ENCODE data around the gene SLC17A2. TPM values are rescaled to one million over a fixed set of nuclear protein-coding genes. Genes with fewer than 3 reads are reported as not detected.

Gene SLC17A2
- total RNA-seq, 2 donors from 2014 or later = not detected

DNA sequence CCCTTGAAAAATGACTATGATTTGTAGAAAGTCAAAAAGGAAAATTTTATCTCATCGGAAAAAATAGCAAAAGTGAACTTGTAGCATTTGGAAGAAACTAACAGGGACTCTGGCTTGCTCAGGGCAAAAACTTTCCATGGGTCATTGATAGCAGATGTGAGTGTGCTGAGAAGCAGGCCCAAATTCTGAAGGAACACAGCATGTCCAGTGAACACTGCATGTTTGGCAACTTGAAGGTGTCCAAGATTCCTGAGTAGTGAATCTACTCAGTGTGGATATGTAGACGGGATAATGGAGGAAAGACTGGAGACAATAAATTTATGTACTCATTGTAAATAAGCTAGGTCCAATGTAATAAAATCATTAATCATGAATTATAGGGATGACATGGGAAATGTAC is 8.2 kb downstream of the SLC17A2 start:
- ATAC-seq = no peak
- Mint-ChIP-seq H3K4me1 (ENCODE audit: low read depth in 2 of 2) (peaks cover 0 to 8% of the 10 kb centered on the region in 2 donors), H3K9me3 (no peaks in the 10 kb centered on the region), H3K27ac (no peak overlapping the region), H3K36me3 (no peaks in the 10 kb centered on the region), H3K27me3 (peaks cover 0 to 9% of the 10 kb centered on the region in 2 donors), H3K4me3 (no peak overlapping the region)
- no peak for DNase-seq (ENCODE audit: low spot score)

DNA sequence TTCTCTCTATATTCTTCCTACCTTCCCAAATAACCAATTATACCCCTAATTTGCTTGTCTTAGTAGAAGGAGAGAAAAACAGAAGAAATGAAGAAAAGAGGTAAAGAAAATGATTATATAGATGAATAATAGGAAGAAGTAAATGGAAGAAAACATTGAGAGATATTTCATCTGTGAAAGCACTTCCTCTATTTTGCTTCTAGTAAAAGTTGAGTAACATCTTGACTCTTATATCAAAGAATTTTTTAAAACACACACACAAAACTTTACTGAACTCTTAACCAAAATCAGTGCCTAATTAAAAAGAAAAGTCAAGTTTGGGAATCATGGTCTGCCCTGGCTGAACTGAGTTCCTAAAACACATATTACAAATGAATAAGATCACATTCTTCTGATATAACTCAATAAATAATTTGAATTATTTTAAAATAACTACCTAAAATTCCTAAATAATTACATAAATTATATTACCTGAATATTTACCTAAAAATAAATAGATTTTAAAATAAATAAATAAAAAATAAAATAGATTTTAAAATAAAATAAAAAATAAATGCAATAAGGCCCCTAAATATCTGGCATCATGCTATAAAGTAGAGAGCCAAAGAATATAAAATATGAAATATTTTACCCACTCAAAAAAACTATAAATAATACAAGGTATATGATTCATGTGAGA is 8.8 kb downstream of the SLC17A2 start:
- H3K27me3 Mint-ChIP-seq = peaks cover 0 to 9% of the 10 kb centered on the region in 2 donors
- H3K27ac Mint-ChIP-seq = no peak overlapping the region
- no peak for ATAC-seq
- no peak overlapping the region for H3K4me3 Mint-ChIP-seq
- DNase-seq (ENCODE audit: low spot score) = no peak
- peaks cover 0 to 8% of the 10 kb centered on the region in 2 donors for H3K4me1 Mint-ChIP-seq (ENCODE audit: low read depth in 2 of 2)
- H3K36me3 Mint-ChIP-seq = no peaks in the 10 kb centered on the region
- H3K9me3 Mint-ChIP-seq = no peaks in the 10 kb centered on the region

DNA sequence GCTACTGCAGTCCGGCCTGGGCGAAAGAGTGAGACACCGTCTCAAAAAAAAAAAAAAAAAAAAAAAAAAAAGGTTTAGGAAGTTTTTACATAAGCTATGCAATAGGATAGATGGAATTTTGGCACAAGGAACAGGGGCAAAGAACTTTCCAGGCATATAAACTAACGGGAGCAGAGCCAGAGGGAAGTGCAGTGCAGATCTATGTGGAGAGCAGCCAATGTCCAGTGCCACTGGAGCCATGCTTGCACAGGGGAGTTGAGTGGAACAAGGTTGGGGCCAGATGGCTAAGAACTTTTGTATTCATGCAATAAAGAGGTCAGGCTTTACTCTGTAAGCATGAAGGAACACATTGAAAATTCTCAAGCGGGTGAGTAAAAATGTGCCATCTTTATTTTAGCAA is 10.8 kb downstream of the SLC17A2 start:
- peaks cover 0 to 9% of the 10 kb centered on the region in 2 donors for H3K27me3 Mint-ChIP-seq
- H3K36me3 Mint-ChIP-seq = no peaks in the 10 kb centered on the region
- H3K27ac Mint-ChIP-seq = no peak overlapping the region
- DNase-seq (ENCODE audit: low spot score) (no peak), ATAC-seq (no peak)
- H3K4me1 Mint-ChIP-seq (ENCODE audit: low read depth in 2 of 2) = peaks cover 0 to 8% of the 10 kb centered on the region in 2 donors
- H3K9me3 Mint-ChIP-seq = no peaks in the 10 kb centered on the region
- H3K4me3 Mint-ChIP-seq = no peak overlapping the region

DNA sequence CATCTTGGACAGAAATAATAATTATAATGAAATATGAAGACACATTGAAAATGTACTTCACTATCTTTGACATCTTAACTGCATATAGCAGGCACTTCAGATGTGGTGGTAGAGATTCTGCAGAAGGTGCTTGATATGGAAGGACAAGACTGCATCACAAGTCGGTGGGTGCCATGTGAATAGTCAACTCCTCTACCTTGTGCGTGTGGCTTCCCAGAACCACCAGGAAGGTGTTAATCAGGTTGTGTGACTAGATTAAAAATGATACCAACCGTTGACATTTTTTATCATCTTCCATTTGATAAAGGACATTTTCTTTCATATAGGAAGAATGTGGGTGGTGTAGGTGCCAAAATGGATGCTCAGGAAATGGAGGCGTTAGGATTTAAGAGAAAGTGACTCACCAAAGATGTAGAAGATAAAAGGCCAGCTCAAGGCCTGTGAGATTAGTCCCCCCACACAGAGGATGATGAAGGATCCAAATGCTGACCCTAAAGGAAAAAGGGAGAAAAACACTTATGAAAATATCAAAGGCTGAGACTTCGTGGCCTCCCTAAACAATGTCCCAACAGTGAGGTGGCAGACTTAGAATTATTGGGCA is 12.3 kb downstream of the SLC17A2 start:
- no peak for ATAC-seq
- peaks cover 10 to 13% of the 10 kb centered on the region in 2 donors for H3K27me3 Mint-ChIP-seq

DNA sequence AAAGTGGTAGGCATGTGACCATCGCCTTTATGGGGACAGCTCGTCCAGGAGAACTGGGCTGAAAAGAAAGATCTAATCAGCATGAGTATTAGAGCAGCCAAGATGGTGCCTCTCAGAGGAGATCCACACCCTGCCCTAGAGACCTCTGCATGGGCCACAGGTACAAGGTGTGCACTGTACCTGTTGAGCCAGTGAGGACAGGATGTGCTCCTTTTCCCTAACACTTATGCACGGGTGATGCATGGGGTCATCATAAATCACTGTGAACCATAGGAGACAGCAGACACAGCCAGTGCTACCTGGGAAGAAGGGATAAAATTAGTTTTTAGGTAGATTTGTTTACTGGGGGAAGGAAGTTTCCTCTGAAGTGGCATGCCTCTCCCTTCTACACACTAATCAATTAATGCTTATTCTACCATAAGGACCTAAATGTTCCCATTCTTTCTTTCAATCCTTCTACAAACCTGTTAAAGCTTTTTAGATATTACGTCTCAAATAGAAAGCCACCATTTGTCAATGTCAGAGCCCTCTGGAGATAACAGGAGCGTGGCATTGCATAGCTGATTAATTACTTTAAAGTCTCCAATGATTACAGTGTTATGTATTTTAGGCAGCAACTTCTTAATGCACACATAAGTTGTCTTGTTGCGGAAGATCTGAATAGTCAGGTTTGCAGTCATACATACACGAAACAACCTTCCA is 13.6 kb downstream of the SLC17A2 start:
- Mint-ChIP-seq H3K9me3 (no peaks in the 10 kb centered on the region), H3K36me3 (no peaks in the 10 kb centered on the region), H3K27me3 (peaks cover 13 to 18% of the 10 kb centered on the region in 2 donors), H3K4me1 (ENCODE audit: low read depth in 2 of 2) (peaks cover 0 to 8% of the 10 kb centered on the region in 2 donors), H3K27ac (no peak overlapping the region), H3K4me3 (no peak overlapping the region)
- DNase-seq (ENCODE audit: low spot score) (no peak), ATAC-seq (no peak)

More for the DNA sequence above, 12.3 kb downstream of the SLC17A2 start:
- no peak for DNase-seq (ENCODE audit: low spot score)
- H3K36me3 Mint-ChIP-seq = no peaks in the 10 kb centered on the region
- H3K9me3 Mint-ChIP-seq = no peaks in the 10 kb centered on the region
- H3K4me3 Mint-ChIP-seq = no peak overlapping the region
- no peak overlapping the region for H3K27ac Mint-ChIP-seq
- peaks cover 0 to 8% of the 10 kb centered on the region in 2 donors for H3K4me1 Mint-ChIP-seq (ENCODE audit: low read depth in 2 of 2)

DNA sequence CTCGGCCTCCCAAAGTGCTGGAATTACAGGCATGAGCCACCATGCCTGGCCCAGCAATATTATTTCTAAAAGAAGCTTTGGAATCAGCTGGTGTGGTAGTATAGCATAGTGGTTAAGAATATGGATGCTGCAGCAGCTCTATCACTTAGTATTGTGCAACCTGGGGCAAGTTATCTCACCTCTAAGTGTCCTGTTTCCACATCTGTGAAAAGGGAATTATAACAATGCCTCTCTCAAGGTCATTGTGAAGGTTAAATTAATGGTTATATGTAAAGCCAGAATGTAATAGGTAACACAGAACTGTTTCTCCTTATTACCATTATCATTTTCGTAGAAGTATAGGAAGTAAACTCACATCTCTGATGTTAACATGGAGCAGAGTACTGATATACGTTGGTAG is 14.2 kb downstream of the SLC17A2 start:
- ATAC-seq (no peak), DNase-seq (ENCODE audit: low spot score) (no peak)
- Mint-ChIP-seq H3K27me3 (peaks cover 16 to 21% of the 10 kb centered on the region in 2 donors), H3K9me3 (no peaks in the 10 kb centered on the region), H3K4me3 (no peak overlapping the region), H3K36me3 (no peaks in the 10 kb centered on the region), H3K27ac (no peak overlapping the region), H3K4me1 (ENCODE audit: low read depth in 2 of 2) (peaks cover 0 to 8% of the 10 kb centered on the region in 2 donors)

DNA sequence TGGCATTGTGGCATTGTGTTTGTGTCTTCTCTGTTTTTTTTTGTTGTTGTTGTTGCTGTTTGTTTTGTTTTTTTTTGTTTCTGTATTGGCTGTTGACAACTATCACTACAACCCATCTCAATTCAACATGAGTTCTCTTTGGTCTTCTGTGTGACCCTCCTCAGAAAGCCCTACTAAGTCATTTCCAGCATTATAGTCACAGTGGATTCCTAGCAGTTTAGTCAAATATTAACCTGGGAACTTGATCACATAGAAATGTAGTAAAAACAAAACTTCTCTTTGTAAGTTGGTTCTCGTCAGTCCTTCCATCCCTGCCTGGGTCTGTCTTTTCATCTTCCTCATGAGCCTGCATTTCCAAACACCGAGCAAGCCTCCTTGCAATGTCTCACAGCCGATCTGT is 16.8 kb downstream of the SLC17A2 start:
- H3K36me3 Mint-ChIP-seq = no peaks in the 10 kb centered on the region
- peaks cover 0 to 8% of the 10 kb centered on the region in 2 donors for H3K4me1 Mint-ChIP-seq (ENCODE audit: low read depth in 2 of 2)
- ATAC-seq (no peak), DNase-seq (ENCODE audit: low spot score) (no peak)
- peaks cover 16 to 21% of the 10 kb centered on the region in 2 donors for H3K27me3 Mint-ChIP-seq
- H3K4me3 Mint-ChIP-seq = no peak overlapping the region
- H3K9me3 Mint-ChIP-seq = no peaks in the 10 kb centered on the region
- H3K27ac Mint-ChIP-seq = no peak overlapping the region

DNA sequence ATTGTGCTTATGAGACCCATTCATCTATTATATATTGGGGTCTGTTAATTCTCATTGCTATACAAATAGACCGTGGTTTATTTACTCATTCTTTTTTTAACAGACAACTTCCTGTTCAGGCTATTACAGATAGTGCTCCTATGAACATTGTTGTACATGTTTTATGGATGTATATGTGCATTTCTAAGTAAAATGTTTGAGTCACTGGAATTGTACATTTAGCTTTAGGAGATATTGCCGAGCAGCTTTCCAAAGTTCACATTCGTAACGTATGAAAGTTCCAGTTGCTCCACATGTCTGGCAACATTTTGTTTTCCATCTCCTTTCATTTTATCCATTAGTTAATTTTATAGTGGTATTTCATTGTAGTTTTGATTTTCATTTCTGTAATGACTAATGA is 19.1 kb downstream of the SLC17A2 start:
- DNase-seq (ENCODE audit: low spot score) (no peak), ATAC-seq (no peak)
- H3K4me3 Mint-ChIP-seq = no peak overlapping the region
- no peaks in the 10 kb centered on the region for H3K4me1 Mint-ChIP-seq (ENCODE audit: low read depth in 2 of 2)
- H3K27ac Mint-ChIP-seq = no peak overlapping the region
- no peaks in the 10 kb centered on the region for H3K9me3 Mint-ChIP-seq
- no peaks in the 10 kb centered on the region for H3K36me3 Mint-ChIP-seq
- peaks cover 19 to 30% of the 10 kb centered on the region in 2 donors for H3K27me3 Mint-ChIP-seq

DNA sequence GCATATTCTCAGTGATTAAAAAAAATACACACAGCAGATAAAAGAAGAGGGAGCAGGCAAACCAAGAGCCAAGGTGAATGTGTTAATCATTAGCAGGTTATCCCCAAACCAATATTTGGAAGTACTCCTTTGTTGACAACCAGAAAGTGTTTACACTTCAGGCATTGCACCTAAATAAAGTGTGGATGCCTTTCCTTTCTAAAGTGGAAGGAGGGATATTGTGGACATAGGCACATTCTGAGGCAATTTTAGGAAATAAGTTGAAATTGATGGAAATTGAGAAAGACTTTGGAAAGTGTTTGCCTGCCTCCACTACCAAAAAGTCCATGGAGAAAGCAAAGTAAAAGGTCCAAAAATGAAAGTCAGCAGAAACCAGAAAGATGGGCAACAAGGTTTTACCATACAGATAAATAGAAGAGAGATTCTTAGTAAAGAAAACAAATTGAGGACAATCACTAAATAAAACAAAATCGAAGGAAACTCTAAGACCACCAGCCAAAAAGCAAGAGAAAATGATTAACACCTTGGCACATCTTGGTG is 22.9 kb downstream of the SLC17A2 start:
- Mint-ChIP-seq H3K4me3 (no peak overlapping the region), H3K9me3 (no peaks in the 10 kb centered on the region), H3K27ac (no peak overlapping the region), H3K27me3 (peaks cover 22 to 27% of the 10 kb centered on the region in 2 donors), H3K36me3 (no peaks in the 10 kb centered on the region), H3K4me1 (ENCODE audit: low read depth in 2 of 2) (no peaks in the 10 kb centered on the region)
- DNase-seq (ENCODE audit: low spot score) (no peak), ATAC-seq (no peak)

DNA sequence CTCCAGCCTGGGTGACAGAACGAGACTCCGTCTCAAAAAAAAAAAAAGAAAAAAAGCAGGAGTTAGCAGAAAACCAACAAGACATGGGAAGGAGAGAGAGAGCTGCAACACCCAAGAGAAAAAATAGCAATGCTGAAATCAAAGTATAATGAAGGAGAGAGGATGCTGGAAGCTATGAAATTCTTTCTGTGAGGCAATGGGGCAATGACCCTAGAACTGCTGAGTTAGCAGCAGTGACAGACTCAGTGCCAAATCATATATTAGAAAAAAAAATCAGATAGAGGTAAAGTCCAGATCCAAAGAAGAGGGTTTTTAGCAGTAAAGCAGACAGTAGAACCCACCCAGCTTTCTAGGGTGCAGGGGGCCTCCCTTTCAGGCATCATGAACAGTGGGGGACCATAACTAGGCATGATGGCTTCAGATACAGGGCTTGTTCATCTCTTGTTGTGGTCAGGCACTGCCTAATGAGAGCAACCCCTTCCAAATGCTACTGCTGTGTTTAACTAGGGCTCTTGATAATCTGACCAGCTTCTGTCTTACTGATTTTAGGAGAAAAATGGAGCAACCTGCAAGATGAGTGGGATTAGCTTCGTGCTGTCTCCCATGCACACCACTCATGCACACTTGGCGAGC is 26.9 kb downstream of the SLC17A2 start:
- Mint-ChIP-seq H3K4me3 (no peak overlapping the region), H3K9me3 (no peaks in the 10 kb centered on the region), H3K27ac (no peak overlapping the region)

DNA sequence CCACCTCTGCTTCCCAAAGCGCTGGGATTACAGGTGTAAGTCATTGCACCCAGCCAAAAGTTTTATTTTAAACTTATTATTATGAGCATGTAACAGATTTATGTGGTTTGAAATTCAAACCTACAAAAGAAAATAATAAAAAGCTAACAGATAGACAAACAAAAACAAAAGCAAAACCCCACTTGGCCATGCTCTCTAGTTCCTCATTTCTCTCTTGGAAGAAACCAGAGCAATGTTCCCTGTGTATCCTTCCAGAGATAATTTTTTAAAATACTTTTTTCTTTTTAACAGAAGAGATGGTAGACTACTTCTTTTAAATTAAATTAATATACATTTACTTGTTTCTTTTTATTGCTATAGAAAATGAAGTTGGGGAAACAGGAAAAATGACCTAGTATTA is 28.4 kb downstream of the SLC17A2 start:
- Mint-ChIP-seq H3K9me3 (no peaks in the 10 kb centered on the region), H3K27me3 (peaks cover 8 to 9% of the 10 kb centered on the region in 2 donors), H3K4me3 (no peak overlapping the region), H3K27ac (no peak overlapping the region), H3K36me3 (no peaks in the 10 kb centered on the region), H3K4me1 (ENCODE audit: low read depth in 2 of 2) (no peaks in the 10 kb centered on the region)
- no peak for DNase-seq (ENCODE audit: low spot score)
- ATAC-seq = no peak

More for the DNA sequence above, 26.9 kb downstream of the SLC17A2 start:
- H3K27me3 Mint-ChIP-seq = peaks cover 17 to 18% of the 10 kb centered on the region in 2 donors
- H3K4me1 Mint-ChIP-seq (ENCODE audit: low read depth in 2 of 2) = no peaks in the 10 kb centered on the region
- H3K36me3 Mint-ChIP-seq = no peaks in the 10 kb centered on the region
- no peak for DNase-seq (ENCODE audit: low spot score)
- no peak for ATAC-seq

DNA sequence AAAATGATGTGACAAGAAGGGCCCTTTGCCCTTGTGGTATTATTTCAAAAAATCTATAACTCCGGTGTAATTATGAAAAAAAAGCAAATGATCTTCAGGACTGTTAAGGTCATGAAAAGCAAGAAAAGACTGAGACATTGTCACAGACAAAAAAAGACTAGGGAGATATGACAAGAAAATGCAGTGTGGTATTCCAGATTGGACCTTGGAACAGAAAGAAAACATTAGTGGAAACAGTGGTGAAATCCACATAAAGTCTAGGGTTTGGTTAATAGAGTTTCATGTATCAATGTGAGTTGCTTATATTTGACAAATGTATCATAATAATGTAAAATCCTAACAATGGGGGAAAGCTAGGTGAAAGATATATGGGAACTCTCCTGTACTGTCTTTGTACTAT is 29.6 kb downstream of the SLC17A2 start:
- peaks cover 8 to 9% of the 10 kb centered on the region in 2 donors for H3K27me3 Mint-ChIP-seq
- ATAC-seq (no peak), DNase-seq (ENCODE audit: low spot score) (no peak)
- H3K36me3 Mint-ChIP-seq = no peaks in the 10 kb centered on the region
- no peaks in the 10 kb centered on the region for H3K4me1 Mint-ChIP-seq (ENCODE audit: low read depth in 2 of 2)
- H3K27ac Mint-ChIP-seq = no peak overlapping the region
- H3K4me3 Mint-ChIP-seq = no peak overlapping the region
- no peaks in the 10 kb centered on the region for H3K9me3 Mint-ChIP-seq

DNA sequence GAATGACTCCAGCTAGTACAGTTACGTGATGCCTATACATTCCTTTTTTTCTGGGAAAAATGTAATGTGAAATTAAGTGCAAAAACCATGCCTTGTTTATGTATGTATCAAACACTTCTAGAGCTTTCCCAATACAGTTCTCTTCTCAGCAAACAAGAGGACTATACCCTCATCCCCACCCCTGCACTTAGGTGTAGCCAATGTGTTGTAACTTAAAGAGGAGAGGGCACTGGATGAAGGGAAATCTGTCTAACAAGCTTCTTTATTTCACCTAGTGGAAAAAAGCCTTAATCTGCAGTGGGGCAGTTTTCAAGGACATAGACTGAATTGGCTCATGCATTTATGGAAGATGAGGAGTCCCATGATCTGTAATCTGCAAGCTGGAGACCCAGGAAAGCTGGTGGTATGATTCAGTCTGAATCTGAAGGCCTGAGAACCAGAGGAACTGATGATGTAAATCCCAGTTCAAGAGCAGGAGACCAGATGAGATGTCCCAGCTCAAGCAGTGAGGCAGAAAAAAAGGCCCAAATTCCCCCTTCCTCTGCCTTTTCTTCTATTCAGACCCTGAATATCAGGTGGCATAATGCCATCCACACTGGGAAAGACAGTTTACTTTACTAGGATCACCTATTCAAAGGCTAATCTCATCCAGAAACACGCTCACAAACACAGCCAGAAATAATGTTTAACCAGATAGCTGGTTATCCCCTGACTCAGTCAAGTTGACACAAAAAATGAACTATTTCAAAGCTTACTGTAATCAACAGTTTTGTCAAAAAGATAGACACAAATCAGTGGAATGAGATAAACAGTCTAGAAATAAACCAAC is 30.7 kb downstream of the SLC17A2 start:
- Mint-ChIP-seq H3K9me3 (no peaks in the 10 kb centered on the region), H3K4me3 (no peak overlapping the region), H3K36me3 (no peaks in the 10 kb centered on the region), H3K27ac (no peak overlapping the region), H3K4me1 (ENCODE audit: low read depth in 2 of 2) (no peaks in the 10 kb centered on the region), H3K27me3 (peaks cover 8 to 9% of the 10 kb centered on the region in 2 donors)
- ATAC-seq = no peak
- DNase-seq (ENCODE audit: low spot score) = no peak
